ENCODE results near the gene DRAM1.

- TF ChIP-seq GATA2 (IDR thresholded peaks at IDR 0.05; ENCODE audit: low read depth, low read length) (no peak), GATA3 (IDR thresholded peaks at IDR 0.05; ENCODE audit: low read depth, low read length) (no peak)
Observed at GRCh38 chr12:101866615-101867373, 10.6 kb upstream of the DRAM1 start.

All from SH-SY5Y (cell line).